HG03060 (cell line): ENCODE data around the gene ISOC2.

Experiments used
- ATAC-seq: cut with Tn5 transposase; IDR thresholded peaks from one replicate; pipeline ENCODE4 v1.9.1; 2021; ENCODE audit warnings: low read depth, moderate number of reproducible peaks; ENCODE audit not compliant: unreplicated experiment

ISOC2 gene

DNA sequence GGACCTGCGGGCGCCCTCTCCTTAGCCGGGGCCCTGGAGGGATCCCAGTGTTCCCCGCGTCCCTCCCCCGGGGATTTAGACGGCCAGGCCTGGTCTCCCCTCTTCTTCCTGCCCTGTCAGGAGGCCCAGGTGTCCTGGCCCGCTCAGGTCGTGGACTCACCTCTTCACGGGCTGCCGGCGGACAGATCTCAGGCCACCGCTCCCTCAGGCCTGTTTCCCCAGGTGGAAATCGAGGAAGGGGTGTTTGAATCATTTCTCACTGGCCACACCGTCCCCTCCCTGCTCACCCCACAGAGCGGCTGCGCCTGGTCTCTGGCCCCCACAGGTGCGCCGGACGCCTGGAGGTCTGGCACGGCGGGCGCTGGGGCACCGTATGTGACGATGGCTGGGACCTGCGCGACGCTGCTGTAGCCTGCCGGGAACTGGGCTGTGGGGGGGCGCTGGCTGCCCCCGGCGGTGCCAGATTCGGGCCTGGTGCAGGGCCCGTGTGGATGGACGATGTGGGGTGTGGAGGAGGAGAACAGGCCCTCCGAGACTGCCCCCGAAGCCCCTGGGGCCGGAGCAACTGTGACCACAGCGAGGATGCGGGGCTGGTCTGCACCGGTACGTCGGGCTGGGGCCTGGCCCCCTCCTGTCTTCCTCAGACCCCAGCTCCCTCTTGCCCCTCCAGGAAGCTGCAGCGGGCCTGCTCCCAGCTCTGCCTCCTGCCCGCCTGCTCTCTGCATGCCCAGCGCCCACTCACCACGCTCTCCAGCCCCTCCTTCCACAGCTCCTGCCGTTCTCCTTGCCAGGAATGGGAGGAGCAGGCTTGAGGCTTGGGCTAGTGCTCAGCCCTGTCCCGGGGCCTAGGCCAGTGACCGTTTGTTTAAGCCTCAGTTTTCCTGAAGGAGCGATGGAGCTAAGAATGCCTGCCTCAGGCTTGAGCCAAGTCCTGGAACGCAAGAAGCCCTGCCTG is 29.3 kb upstream of the ISOC2 start:
- no peak for ATAC-seq

DNA sequence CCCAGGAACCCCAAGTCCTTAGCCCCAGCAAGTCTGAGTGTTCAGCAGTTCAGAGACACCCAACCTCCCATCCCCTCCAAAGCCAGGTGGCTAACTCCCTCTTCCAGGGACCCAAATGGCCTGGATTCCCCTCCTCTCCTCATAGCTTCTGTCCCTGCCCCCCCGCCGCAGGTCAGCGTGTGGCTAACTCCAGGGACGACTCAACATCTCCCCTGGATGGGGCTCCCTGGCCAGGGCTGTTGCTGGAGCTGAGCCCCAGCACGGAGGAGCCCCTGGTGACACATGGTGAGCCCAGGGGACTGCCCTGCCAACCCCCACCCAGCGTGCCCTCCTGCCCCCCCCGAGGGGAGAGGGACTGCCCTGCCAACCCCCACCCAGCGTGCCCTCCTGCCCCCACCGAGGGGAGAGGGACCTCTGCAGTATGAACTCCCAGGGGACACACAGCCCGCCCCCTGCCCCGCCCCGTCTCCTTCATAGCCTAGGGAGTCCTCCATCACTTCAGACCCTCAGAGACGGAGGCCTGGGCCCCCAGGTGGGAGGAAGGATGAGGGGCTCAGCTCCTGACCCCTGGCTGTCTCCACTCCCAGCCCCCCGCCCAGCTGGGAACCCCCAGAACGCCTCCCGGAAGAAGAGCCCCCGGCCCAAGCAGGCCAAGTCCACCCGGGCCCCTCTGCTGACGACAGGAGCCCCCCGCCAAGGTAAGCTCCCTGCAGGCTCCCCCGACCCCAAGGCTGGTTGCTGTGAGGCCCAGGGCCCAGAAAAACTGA is 28.5 kb upstream of the ISOC2 start:
- no peak for ATAC-seq

DNA sequence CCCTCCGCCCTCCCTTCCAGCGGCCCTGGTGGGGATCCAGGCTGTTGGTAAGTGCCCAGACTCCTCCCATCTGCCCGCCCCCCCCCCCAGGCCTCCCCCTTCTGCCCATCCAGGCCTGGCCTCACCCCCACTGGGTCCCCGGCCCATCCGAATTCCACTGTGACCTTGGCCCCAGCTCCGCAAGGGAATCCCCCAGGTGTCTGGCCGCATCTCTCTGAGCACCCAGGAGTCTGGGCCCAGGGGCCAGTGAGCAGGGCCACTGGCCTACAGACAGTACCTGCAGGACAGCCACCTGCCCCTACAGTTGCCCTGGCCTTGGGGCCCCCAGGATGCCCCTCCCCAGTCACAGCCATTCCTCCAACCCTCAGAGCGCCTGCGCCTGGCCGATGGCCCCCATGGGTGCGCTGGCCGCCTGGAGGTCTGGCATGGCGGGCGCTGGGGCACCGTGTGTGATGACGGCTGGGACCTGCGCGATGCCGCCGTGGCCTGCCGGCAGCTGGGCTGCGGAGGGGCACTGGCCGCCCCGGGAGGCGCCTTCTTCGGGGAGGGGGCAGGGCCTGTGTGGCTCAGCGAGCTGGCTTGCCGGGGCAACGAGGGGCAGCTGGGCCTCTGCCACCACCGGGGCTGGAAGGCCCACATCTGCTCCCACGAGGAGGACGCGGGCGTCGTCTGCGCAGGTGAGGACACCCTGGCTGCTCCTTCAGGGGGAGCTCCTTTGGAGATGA is 27.7 kb upstream of the ISOC2 start:
- no peak for ATAC-seq

DNA sequence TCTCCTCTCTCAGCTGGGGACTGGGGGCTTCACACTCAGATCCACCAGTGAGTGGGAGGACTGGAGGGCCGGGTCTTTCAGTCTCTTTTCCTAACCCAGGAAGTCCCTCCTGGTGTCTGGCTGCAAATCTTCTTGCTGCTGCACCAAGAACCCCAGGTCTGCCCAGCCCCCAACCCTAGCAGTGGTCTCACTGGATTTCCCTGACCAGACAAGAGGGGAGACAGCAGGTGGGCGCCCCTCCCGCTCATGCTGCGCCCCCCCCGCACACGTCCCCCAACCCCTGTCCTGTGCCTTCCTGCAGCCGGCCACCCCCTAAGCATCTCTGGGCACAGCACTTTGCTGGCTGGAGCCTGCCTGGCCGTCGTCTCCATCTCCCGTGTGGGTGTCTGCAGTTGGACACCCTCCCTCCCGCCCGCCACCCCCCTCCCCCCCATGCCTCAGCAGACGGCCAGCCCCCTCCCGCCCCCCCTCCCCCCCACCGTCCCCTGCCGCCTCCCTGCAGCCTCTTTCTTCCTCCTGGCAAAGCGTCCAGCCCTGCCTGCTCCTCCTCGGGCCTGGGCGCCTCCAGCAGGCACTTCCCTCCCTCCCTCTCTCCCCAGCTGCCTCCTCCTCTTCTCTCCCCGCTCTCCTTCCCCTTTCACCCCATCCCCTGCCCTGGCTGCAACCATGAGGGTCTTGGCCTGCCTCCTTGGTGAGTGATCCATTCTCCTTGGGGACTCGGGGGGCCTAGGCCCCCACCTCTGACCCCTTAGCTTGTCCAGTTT is 26.7 kb upstream of the ISOC2 start, which contains the start of gene SSC5D:
SSC5D (plus strand) TSS at position 513 of the 764 bp plus-strand sequence; CDS start at position 667, 154 bp downstream.
- ATAC-seq = no peak

DNA sequence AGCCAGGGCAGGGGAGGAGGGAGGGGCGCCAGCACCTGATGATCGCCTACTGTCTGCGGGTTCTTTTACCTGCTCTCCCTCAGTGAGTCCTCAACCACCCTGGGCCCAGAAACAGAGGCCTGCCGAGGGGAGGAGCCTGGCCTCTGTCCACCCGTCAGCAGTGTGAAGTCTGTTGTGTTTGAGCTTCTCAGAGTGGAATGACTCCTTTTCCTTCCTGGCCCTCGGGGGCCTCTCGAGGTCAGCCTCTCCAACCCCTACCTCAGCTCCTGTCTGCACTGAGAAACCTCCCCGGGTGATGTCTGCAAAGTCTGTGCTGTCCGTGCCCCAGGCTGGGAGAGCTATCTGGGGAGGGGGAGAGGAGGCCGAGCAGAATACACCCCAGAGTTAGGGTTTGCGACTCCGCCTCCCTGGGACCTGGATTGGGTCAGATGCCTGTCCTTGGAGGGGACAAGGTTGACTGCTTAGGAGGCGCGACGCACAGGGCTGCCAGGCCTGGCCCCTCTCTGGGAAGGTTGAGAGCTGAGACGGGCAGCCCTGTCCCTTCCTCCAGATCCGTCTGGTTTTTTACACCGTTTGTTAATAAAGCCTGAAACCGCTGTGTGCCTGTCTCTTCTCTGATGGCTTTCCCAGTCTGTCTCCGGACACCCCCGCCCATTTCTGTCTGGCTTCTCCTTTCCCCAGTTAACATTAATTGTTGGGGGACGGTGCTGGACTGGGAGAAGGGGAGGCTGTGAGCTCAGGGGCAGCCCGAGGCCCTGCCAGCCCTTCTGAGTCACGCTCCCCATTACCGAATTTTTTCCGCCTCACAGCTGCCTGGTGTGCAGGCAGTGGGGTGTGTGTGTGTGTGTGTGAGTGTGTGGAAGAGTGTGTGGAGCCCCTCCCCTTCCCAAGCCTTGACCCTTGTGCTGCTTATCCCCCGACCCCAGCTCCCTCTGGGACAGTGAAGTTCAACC is 25.8 kb upstream of the ISOC2 start:
- no peak for ATAC-seq

DNA sequence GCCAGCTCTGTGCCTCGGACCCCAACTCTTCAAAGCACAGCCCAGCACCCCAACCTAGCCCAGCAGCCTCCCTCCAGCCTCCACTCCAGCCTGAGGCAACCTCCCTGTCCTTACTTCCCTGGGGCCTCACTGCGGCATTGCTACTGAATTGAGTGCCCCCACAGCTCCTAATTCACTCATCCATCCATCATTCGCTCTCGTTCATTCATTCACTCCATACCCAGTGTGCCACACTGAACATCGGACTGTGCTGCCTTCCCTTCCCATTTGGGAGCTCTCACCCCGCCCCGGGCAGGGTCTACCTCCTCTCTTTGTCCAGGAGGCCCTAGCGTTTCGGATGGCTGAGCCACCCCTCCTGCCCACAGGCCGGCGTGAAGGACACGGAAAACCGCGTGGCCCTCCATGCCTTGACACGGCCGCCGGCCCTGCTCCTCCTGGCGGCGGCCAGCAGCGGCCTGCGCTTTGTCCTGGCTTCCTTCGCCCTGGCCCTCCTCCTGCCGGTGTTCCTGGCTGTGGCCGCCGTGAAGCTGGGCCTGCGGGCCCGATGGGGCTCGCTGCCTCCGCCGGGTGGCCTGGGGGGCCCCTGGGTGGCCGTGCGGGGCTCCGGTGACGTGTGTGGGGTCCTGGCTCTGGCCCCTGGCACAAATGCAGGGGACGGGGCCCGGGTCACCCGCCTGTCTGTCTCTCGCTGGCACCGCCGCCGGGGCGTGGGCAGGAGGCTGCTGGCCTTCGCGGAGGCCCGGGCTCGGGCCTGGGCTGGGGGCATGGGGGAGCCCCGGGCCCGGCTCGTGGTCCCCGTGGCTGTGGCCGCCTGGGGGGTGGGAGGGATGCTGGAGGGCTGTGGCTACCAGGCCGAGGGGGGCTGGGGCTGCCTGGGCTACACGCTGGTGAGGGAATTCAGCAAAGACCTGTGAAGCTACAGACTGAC is 24.9 kb upstream of the ISOC2 start:
- no peak for ATAC-seq

DNA sequence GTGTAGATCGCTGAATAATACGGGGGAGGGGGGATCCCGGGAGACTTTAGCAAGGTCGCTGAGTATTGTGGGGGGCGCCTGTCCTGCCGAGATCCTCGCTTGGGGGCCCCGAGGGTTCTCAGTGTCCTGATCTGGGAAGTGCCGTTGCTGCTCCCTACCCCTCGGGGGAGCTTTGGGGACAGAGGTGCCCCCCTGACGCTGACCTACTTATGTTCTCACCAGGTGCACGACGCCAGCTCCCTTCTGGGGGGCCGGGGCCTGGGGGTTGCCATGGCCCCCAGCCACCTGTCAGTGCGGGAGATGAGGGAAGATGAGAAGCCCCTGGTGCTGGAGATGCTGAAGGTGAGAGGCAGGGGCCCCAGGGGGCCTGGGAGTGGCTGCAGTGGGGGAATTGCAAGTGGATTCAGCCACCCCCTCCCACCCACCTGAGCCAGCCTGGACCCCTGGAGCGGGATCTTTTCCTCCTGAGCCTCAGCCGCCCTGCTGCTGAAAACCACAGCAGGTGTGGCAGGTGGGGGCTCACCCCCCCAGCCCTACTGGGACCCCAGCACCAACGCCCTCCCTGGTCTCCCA is 24.1 kb upstream of the ISOC2 start:
- ATAC-seq = no peak

DNA sequence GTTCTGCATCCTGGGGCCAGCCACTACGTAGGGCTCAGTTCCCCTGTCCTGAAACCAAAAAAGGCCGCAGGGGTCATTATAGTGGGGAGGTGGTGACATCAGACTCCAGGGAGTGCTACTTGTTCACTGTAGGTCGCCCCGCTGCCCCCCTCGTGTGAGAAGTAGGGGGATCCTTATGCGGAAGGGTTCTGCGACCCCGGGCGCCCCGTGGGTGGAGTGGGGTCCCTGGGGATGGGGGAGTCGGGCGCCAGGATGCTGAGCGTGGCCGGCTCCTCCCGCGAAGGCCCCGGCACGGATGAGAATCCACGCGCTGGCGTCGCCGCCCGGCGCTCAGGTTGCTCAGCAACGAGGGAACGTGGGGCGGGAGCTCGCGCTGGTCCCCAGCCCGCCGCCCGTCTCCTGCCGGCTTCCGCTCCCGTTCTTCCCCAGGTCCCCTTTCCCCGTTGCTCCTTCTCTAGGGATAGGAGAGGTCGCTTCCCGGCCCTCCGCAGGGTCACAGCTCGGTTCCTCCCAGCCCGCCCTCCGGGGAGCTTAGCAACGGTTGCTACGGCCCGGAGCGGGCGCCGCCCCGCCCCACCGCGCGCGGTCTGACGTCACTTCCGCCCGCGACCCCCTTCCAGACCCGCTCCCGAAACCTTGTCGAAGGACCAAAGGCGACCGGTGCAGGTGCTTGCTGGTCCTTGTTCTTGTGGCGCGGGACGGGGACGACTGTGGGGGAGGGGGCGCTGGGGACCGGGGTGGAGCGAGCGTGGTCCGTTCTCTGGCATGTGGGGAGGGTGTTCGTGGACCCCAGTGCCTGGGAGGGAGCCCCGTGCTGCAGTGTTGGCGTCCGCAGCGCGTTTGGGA is 23.4 kb upstream of the ISOC2 start, which contains the start of gene NAT14:
NAT14 (plus strand) TSS at position 596 of the 846 bp plus-strand sequence. CDS start 521 bp downstream, outside the sequence.
- ATAC-seq = no peak

DNA sequence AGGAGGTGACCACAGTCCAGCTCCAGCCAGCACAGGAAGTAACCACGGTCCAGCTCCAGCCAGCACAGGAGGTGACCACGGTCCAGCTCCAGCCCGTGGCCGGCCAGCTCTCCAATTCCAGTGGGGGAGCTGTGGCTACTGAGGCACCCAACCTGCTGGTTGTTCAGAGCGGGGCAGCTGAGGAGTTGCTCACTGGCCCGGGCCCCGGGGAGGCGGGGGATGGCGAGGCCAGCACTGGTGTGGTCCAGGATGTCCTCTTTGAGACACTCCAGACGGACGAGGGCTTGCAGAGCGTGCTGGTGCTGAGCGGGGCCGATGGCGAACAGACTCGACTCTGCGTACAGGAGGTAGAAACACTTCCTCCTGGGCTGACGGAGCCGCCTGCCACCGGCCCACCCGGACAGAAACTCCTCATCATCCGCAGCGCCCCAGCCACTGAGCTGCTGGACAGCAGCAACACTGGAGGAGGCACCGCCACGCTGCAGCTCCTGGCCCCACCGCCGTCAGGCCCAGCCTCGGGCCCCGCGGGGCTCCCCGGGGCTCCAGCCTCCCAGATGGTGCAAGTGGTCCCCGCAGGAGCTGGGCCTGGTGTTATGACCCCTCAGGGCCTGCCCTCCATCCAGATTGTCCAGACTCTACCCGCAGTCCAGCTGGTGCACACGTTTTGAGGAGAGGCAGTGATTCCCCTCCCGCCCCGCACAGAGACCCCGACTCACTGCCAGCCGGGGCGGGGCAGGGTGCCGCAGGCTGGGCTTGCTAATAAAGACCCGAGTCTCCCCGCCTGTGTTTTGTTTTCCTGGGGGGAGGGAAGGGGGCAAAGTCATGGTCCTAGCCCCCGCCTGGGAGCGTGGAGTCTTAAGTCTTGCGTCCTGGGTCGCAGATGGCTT is 22.5 kb upstream of the ISOC2 start:
- no peak for ATAC-seq

DNA sequence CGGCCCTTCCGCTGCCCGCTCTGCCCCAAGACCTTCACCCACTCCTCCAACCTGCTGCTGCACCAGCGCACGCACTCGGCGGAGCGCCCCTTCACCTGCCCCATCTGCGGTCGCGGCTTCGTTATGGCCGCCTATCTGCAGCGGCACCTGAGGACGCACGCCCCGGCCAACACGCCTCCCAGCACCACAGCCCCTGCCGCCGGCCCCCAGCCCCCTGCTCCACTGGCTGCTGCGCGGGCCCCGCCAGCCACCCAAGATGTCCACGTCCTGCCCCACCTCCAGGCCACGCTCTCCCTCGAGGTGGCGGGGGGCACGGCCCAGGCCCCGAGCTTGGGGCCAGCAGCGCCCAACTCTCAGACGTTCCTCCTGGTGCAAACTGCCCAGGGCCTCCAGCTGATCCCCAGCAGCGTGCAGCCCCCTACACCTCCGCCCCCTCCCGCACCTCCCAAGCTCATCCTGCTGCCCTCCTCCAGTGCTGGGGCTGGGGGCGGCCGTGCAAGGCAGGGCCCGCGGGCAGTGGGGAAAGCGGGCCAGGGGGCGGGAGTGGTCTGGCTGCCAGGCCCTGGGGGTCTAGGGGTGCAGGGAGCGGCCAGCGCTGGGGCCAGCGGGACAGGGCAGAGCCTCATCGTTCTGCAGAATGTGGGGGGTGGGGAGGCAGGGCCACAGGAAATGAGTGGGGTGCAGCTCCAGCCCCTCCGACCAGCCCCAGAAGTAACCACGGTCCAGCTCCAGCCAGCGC is 21.7 kb upstream of the ISOC2 start:
- ATAC-seq = no peak

DNA sequence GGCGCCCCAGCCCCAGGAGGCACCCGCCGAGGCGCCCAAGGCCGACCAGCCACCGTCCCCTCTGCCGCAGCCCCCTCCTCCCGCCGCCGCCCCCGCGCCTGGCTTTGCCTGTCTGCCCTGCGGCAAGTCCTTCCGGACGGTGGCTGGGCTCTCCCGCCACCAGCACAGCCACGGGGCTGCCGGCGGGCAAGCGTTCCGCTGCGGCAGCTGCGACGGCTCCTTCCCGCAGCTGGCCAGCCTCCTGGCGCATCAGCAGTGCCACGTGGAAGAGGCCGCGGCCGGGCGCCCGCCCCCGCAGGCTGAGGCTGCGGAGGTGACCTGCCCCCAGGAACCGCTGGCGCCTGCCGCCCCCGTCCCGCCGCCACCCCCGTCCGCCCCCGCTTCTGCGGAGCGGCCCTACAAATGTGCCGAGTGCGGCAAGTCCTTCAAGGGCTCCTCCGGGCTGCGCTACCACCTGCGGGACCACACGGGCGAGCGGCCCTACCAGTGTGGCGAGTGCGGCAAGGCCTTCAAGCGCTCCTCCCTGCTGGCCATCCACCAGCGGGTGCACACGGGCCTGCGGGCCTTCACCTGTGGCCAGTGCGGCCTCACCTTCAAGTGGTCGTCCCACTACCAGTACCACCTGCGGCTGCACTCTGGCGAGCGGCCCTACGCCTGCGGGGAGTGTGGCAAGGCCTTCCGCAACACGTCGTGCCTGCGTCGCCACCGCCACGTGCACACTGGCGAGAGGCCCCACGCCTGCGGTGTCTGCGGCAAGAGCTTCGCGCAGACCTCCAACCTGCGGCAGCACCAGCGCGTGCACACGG is 20.9 kb upstream of the ISOC2 start:
- ATAC-seq = no peak

DNA sequence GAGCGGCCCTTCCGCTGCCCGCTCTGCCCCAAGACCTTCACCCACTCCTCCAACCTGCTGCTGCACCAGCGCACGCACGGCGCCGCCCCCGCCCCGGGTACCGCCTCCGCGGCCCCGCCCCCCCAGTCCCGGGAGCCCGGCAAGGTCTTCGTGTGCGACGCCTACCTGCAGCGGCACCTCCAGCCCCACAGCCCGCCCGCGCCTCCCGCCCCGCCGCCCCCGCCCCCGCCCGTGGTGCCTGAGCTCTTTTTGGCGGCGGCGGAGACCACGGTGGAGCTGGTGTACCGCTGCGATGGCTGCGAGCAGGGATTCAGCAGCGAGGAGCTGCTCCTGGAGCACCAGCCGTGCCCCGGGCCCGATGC is 20.3 kb upstream of the ISOC2 start:
- no peak for ATAC-seq

DNA sequence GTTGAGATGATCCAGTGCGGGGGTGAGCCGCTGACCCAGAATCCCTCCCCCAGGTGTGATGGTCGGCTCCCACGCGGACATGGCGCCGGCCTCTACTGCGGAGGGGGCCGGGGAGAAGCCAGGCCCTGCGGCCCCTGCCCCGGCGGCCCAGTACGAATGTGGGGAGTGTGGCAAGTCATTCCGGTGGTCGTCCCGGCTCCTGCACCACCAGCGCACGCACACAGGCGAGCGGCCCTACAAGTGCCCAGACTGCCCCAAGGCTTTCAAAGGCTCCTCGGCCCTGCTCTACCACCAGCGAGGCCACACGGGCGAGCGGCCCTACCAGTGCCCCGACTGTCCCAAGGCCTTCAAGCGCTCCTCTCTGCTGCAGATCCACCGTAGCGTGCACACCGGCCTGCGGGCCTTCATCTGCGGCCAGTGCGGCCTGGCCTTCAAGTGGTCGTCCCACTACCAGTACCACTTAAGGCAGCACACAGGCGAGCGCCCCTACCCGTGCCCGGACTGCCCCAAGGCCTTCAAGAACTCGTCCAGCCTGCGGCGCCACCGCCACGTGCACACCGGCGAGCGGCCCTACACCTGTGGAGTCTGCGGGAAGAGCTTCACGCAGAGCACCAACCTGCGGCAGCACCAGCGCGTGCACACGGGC is 19.8 kb upstream of the ISOC2 start:
- no peak for ATAC-seq
